Fibroblast of pulmonary artery (primary cell): ENCODE data around the gene THBS3.

ENCODE experiments used
- DNase-seq: peaks from one replicate; pipeline ENCODE4 v3.0.0-alpha.2; 2010; ENCODE audit warnings: low read depth
- H3K4me3 ChIP-seq: replicated peaks from 2 replicates; pipeline ENCODE4 v1.5.1; 2011; ENCODE audit warnings: low read depth, mild to moderate bottlenecking, control low read depth, low read length, moderate library complexity
- TF ChIP-seq, protein P1 (sequence below): IDR thresholded peaks from 2 replicates; pipeline ENCODE4 v1.5.1; 2011; ENCODE audit warnings: mild to moderate bottlenecking, control low read depth, low read length, inconsistent platforms; ENCODE audit errors: missing control alignments

THBS3 gene

DNA sequence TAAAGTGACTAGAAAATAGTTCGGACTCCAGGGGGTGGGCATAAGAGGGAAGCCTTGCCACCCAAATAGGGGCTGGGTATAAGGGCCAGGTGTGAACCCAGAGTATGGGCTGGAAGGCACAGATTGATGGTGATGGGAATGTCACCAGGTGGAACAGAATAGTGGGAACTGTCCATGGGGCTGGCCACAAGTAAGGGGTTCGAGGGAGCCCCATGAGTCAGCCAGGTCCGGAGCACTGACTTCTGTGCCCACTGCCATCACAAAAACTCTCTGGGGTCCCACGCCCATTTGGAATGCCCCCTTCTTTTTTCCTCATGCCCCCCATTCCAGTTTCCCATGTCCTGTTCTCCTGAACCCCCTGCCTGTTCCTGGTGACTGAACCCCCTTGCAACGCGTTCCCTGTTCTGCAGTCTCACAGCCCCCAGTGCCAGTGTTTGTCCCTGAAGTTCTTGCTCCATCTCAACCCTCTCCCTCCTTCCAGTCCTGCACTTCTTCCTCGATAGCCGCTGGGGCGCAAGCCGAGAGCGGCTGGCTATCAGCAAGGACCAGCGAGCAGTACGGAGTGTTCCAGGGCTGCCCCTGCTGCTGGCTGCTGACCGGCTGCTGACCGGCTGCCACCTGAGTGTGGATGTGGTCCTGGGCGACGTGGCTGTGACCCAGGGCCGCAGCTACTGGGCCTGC is 26.2 kb downstream of the THBS3 start:
- no peak overlapping the region for H3K4me3 ChIP-seq
- TF ChIP-seq, protein P1, sequence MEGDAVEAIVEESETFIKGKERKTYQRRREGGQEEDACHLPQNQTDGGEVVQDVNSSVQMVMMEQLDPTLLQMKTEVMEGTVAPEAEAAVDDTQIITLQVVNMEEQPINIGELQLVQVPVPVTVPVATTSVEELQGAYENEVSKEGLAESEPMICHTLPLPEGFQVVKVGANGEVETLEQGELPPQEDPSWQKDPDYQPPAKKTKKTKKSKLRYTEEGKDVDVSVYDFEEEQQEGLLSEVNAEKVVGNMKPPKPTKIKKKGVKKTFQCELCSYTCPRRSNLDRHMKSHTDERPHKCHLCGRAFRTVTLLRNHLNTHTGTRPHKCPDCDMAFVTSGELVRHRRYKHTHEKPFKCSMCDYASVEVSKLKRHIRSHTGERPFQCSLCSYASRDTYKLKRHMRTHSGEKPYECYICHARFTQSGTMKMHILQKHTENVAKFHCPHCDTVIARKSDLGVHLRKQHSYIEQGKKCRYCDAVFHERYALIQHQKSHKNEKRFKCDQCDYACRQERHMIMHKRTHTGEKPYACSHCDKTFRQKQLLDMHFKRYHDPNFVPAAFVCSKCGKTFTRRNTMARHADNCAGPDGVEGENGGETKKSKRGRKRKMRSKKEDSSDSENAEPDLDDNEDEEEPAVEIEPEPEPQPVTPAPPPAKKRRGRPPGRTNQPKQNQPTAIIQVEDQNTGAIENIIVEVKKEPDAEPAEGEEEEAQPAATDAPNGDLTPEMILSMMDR: no peak
- DNase-seq: no peak

- no peak for DNase-seq
- TF ChIP-seq, protein P1: no peak
- H3K4me3 ChIP-seq: no peak overlapping the region
These were observed 28.3 kb downstream of the THBS3 start for GRCh38 chr1:155179112-155180031.

GRCh38 chr1:155178441-155179111 is 29.1 kb downstream of the THBS3 start:
- no peak for DNase-seq
- TF ChIP-seq, protein P1: no peak
- no peak overlapping the region for H3K4me3 ChIP-seq

DNA sequence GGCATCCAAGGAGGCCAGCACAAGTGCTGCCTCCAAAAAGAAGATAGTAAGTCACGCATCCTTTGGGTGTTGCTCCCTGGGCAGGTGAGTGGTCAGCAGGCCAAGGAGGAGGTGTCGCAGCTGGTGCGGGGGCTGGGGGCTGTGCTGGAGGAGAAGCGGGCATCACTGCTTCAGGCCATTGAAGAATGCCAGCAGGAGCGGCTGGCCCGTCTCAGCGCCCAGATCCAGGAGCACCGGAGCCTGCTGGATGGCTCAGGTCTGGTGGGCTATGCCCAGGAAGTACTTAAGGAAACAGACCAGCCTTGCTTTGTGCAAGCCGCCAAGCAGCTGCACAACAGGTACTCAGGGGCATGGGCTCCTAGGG is 29.8 kb downstream of the THBS3 start:
- H3K4me3 ChIP-seq: no peak overlapping the region
- no peak for DNase-seq
- TF ChIP-seq, protein P1: no peak

DNA sequence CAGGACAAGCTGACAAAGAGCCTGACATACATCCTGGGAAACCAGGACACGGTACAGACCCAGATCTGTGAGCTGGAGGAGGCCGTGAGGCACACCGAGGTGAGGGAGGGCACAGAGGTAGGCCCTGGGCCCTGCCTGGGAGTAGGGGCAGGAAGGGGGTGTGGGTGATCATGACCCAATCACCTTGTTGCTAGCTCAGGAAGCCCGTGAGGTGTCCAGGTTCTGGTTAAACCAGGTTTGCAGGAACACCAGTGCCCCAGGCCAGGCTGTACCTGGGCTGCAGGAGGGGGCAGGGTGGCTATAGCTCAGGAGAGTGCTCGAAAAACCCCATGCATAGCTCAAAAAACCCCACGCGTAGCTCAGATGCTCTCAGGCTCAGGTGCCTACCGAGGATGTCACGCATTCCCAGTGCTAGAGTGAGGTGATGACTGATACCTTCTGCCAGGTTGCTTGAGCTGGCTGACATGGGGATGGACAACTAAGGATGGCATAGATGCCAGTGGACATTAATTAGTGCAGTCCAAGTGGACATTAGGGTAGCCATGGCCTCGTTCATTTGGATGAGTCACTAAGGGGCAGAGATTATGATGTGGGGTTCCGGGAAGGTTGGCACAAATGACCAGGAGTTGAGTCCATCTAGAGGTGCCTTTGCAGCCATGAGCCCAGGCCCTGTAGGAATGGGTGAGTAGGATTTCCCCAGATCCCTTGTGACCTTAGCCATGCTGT is 30.3 kb downstream of the THBS3 start:
- DNase-seq: no peak
- TF ChIP-seq, protein P1: no peak
- no peak overlapping the region for H3K4me3 ChIP-seq

DNA sequence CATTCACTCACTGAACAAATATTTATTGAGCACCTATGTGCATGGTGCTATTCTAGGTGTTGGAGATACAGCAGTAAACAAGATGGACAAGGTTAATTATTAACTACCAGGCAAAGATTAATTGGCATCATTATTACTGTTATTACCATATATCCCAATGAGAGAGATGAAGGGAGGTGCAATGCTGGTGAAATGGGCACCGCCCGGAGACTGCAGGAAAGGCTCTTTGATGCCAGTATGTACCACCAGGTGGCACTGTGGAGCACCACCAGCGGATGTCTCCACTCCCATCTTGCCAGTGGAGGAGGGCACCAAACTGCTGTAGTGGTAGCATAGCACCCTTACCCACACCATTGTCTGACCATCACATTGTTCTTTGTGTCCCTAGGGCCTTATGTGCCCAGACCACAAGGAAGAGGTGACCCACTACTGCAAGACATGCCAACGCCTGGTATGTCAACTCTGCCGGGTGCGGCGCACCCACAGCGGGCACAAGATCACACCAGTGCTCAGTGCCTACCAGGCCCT is 31.1 kb downstream of the THBS3 start:
- no peak overlapping the region for H3K4me3 ChIP-seq
- peak; percentile 78 for DNase-seq
- TF ChIP-seq, protein P1: peak; percentile 98
